ENCODE measurements around the gene ZNF317.

The ZNF317 gene

GRCh38 chr19:9140159-9140874 lies at the start of gene ZNF317:
TSS of gene ZNF317 (plus strand) at chr19:9140397. CDS start at chr19:9156017, 15,620 bp downstream.
- peak; percentile 97 to 98 (median 97) for DNase-seq

GRCh38 chr19:9107375-9107774 lies 32.8 kb upstream of the ZNF317 start, which contains the start of gene OR7G2:
TSS of gene OR7G2 (minus strand) at chr19:9107475. CDS start at chr19:9103243, 4,232 bp downstream.
- DNase-seq, result no peak

- DNase-seq, result no peak
Observed at GRCh38 chr19:9109959-9110358, 30.2 kb upstream of the ZNF317 start.

GRCh38 chr19:9115307-9115813 lies 24.8 kb upstream of the ZNF317 start, which contains the start of gene OR7G1:
TSS of gene OR7G1 (minus strand) at chr19:9115763. CDS start at chr19:9115763, 0 bp downstream.
- DNase-seq, result no peak

- no peak for DNase-seq
Observed at GRCh38 chr19:9116547-9116946, 23.6 kb upstream of the ZNF317 start.

- no peak for DNase-seq
Observed at GRCh38 chr19:9126900-9127405, 13.2 kb upstream of the ZNF317 start, which contains the start of gene OR7G3. TSS of gene OR7G3 (minus strand) at chr19:9126950. CDS start at chr19:9126950, 0 bp downstream.

GRCh38 chr19:9128171-9128570 lies 12.0 kb upstream of the ZNF317 start:
- peak; percentile 65 to 81 (median 74) for DNase-seq

GRCh38 chr19:9130965-9131364 lies 9.2 kb upstream of the ZNF317 start:
- peak; percentile 58 to 74 (median 65) for DNase-seq

GRCh38 chr19:9132422-9132821 lies 7.8 kb upstream of the ZNF317 start:
- DNase-seq, result no peak

- DNase-seq, result no peak
Observed at GRCh38 chr19:9139609-9140158, 513 bp upstream of the ZNF317 start.

- DNase-seq, result peak in 1 of 3 donors; percentile 9
Observed at GRCh38 chr19:9144920-9145319, 4.7 kb downstream of the ZNF317 start.

- DNase-seq, result no peak
Observed at GRCh38 chr19:9146882-9147281, 6.7 kb downstream of the ZNF317 start.

GRCh38 chr19:9148697-9149096 lies 8.5 kb downstream of the ZNF317 start:
- DNase-seq, result no peak

GRCh38 chr19:9149997-9150396 lies 9.8 kb downstream of the ZNF317 start:
- DNase-seq, result no peak

- no peak for DNase-seq
Observed at GRCh38 chr19:9150650-9151049, 10.5 kb downstream of the ZNF317 start.

GRCh38 chr19:9151367-9151766 lies 11.2 kb downstream of the ZNF317 start:
- DNase-seq, result no peak

GRCh38 chr19:9155591-9155990 lies 15.4 kb downstream of the ZNF317 start:
- DNase-seq, result no peak

- no peak for DNase-seq
Observed at GRCh38 chr19:9156304-9156703, 16.1 kb downstream of the ZNF317 start.

- DNase-seq, result no peak
Observed at GRCh38 chr19:9159891-9160290, 19.7 kb downstream of the ZNF317 start.

- DNase-seq, result no peak
Observed at GRCh38 chr19:9161427-9161826, 21.2 kb downstream of the ZNF317 start.

- DNase-seq, result peak in 1 of 3 donors; percentile 7
Observed at GRCh38 chr19:9165261-9165660, 25.1 kb downstream of the ZNF317 start.

GRCh38 chr19:9166846-9167245 lies 26.6 kb downstream of the ZNF317 start:
- DNase-seq, result peak; percentile 17 to 53 (median 38)

GRCh38 chr19:9171393-9171991 lies 31.3 kb downstream of the ZNF317 start:
- DNase-seq, result no peak
